HepG2 (cell line): ENCODE results near the gene P2RX6. TPM values are rescaled to one million over a fixed set of nuclear protein-coding genes. Genes with fewer than 3 reads are reported as not detected.

Source experiments
- ATAC-seq: fragments of 200-7000 bp; cut with Tn5 transposase; 3 replicates; pipeline ENCODE4 v1.9.1; 2020; ENCODE audit warnings: mild to moderate bottlenecking, moderate library complexity
- BruUV-seq: library from RNA; stranded (reverse); fragments of 400-500 nt; replicated peaks from 2 replicates; lab custom pipeline; 2021; lab: Mats Ljungman, UMichigan
- CTCF ChIA-PET: fragments of 300-600 bp; formaldehyde crosslinking; extraction: SDS; loops from one replicate; lab custom pipeline; 2021; ENCODE audit warnings: low total read pairs, inconsistent platforms, low intra/inter-chr PET ratio; lab: Yijun Ruan, JAX
- POLR2A ChIA-PET: fragments of 350-600 bp; sonication (Branson Sonifier 250); formaldehyde crosslinking; loops from one replicate; lab custom pipeline; 2020; ENCODE audit warnings: antibody characterized with exemption, inconsistent platforms; lab: Yijun Ruan, JAX
- DNase-seq: peaks from one replicate; pipeline ENCODE4 v3.0.0-alpha.2; 2015; ENCODE audit warnings: low spot score
- FAIRE-seq: peaks from 3 replicates; lab custom pipeline; 2011; peaks lifted over from hg19 to GRCh38; lab: Jason Lieb, UNC
- H2AFZ ChIP-seq: one replicate; pipeline ENCODE4 v1.6.1; 2011; ENCODE audit warnings: low read length, inconsistent platforms
- H3K27ac ChIP-seq: fragments of 300-600 bp; 3 replicates; pipeline ENCODE4 v1.8.0; 2011; ENCODE audit warnings: mixed run types, mild to moderate bottlenecking, mixed read lengths, low read length, inconsistent platforms; ENCODE audit not compliant: insufficient read depth; ENCODE audit errors: extremely low read length
- H3K27me3 ChIP-seq, 2 experiments: fragments of 200-600 bp in 1 of 2; 2 replicates in 1 of 2; 3 replicates in 1 of 2; pipeline versions ENCODE4 v1.6.0 to v1.8.0; 2011; ENCODE audit warnings: low read length in 2 of 2, mild to moderate bottlenecking in 2 of 2, moderate library complexity in 2 of 2, inconsistent platforms in 1 of 2; ENCODE audit not compliant: insufficient read depth in 2 of 2, control insufficient read depth in 1 of 2
- H3K36me3 ChIP-seq, 2 experiments: fragments of 200-600 bp in 1 of 2; replicated peaks in 1 of 2; 2 replicates in 1 of 2; 3 replicates in 1 of 2; pipeline versions ENCODE4 v1.5.1 to v1.8.0; 2011; ENCODE audit warnings: low read length in 2 of 2, inconsistent platforms in 1 of 2; ENCODE audit not compliant: insufficient read depth in 2 of 2, control insufficient read depth in 1 of 2
- H3K4me1 ChIP-seq: 2 replicates; pipeline ENCODE4 v1.5.1; 2012; ENCODE audit warnings: low read length, inconsistent platforms; ENCODE audit not compliant: insufficient read depth
- H3K4me2 ChIP-seq: 2 replicates; pipeline ENCODE4 v1.6.0; 2011; ENCODE audit warnings: low read depth, low read length, inconsistent platforms
- H3K4me3 ChIP-seq, 3 experiments: fragments of 200-600 bp in 1 of 3; sonication (generic), shearing (Covaris generic) in 1 of 3; replicated peaks in 1 of 3; 2 replicates each; pipeline ENCODE4 v1.5.1; 2011 to 2016; ENCODE audit warnings: low read length in 3 of 3, inconsistent platforms in 2 of 3, low read depth in 2 of 3, mild to moderate bottlenecking in 2 of 3, control low read depth in 1 of 3, mixed read lengths in 1 of 3; ENCODE audit not compliant: insufficient read depth in 1 of 3
- H3K79me2 ChIP-seq: one replicate; pipeline ENCODE4 v1.6.1; 2011; ENCODE audit warnings: low read length, inconsistent platforms; ENCODE audit not compliant: insufficient read depth
- H3K9ac ChIP-seq: 2 replicates; pipeline ENCODE4 v1.6.0; 2011; ENCODE audit warnings: mild to moderate bottlenecking, low read depth, low read length, inconsistent platforms; ENCODE audit not compliant: insufficient read depth
- H3K9me3 ChIP-seq: 2 replicates; pipeline ENCODE4 v1.5.1; 2012; ENCODE audit warnings: mild to moderate bottlenecking, low read length
- H4K20me1 ChIP-seq: 2 replicates; pipeline ENCODE4 v1.6.0; 2011; ENCODE audit warnings: inconsistent platforms, mild to moderate bottlenecking, low read length, moderate library complexity; ENCODE audit not compliant: insufficient read depth
- BCL6 ChIP-seq: IDR thresholded peaks from 2 replicates; pipeline ENCODE4 v1.6.1; 2016; ENCODE audit warnings: missing genetic modification reagents, missing compliant biosample characterization
- ELF3 ChIP-seq: IDR thresholded peaks from 2 replicates; pipeline ENCODE4 v1.6.1; 2016; ENCODE audit warnings: missing genetic modification reagents, missing compliant biosample characterization
- RAD51 ChIP-seq: fragments of 450-650 bp; IDR thresholded peaks from 2 replicates; pipeline ENCODE4 v1.6.1; 2016; ENCODE audit warnings: borderline replicate concordance
- RORA ChIP-seq: sonication (generic); formaldehyde crosslinking; IDR thresholded peaks from 2 replicates; pipeline ENCODE4 v1.5.0; 2020; ENCODE audit warnings: mild to moderate bottlenecking, missing genetic modification reagents, moderate library complexity
- SATB2 ChIP-seq: sonication (generic); formaldehyde crosslinking; IDR thresholded peaks from 2 replicates; pipeline ENCODE4 v1.5.0; 2020; ENCODE audit warnings: missing genetic modification reagents
- SMARCC2 ChIP-seq: fragments of 450-650 bp; IDR thresholded peaks from 2 replicates; pipeline ENCODE4 v1.6.1; 2017; ENCODE audit warnings: antibody characterized with exemption, mild to moderate bottlenecking
- SNAI1 ChIP-seq: sonication (generic); formaldehyde crosslinking; IDR thresholded peaks from 2 replicates; pipeline ENCODE4 v1.5.0; 2020; ENCODE audit warnings: mild to moderate bottlenecking, missing genetic modification reagents, borderline replicate concordance
- WIZ ChIP-seq: sonication (generic); formaldehyde crosslinking; IDR thresholded peaks from 2 replicates; pipeline ENCODE4 v1.5.1; 2020; ENCODE audit warnings: mild to moderate bottlenecking, missing genetic modification reagents
- ZFX ChIP-seq: sonication (generic); formaldehyde crosslinking; IDR thresholded peaks from 2 replicates; pipeline ENCODE4 v1.4.0; 2020; ENCODE audit warnings: mild to moderate bottlenecking, low read depth, missing genetic modification reagents, moderate library complexity
- ZNF253 ChIP-seq: sonication (generic); formaldehyde crosslinking; IDR thresholded peaks from 2 replicates; pipeline ENCODE4 v1.8.0; 2022; ENCODE audit warnings: mild to moderate bottlenecking, missing genetic modification reagents, borderline replicate concordance
- ZNF331 ChIP-seq: sonication (generic); formaldehyde crosslinking; IDR thresholded peaks from 2 replicates; pipeline ENCODE4 v1.4.0; 2020; ENCODE audit warnings: missing genetic modification reagents
- ZNF558 ChIP-seq: sonication (generic); formaldehyde crosslinking; IDR thresholded peaks from 2 replicates; pipeline ENCODE4 v1.9.0; 2022; ENCODE audit warnings: mild to moderate bottlenecking, missing genetic modification reagents, borderline replicate concordance
- ZNF670 ChIP-seq: sonication (generic); formaldehyde crosslinking; IDR thresholded peaks from 2 replicates; pipeline ENCODE4 v1.8.0; 2022; ENCODE audit warnings: mild to moderate bottlenecking, missing genetic modification reagents, borderline replicate concordance
- WGBS: methylation state at CpG from one replicate; pipeline ENCODE4 v1.1.6; 2017; ENCODE audit warnings: low lambda C conversion rate; 5-methylcytosine and 5-hydroxymethylcytosine counted together
- in situ Hi-C: cut with HindIII; loops from 2 replicates; pipeline ENCODE4 v1.10.0; 2017; ENCODE audit warnings: low pct_unique_long_range_greater_than_20kb; ENCODE audit not compliant: extremely low pct_ligation_motif_present
- intact Hi-C: fragments of 100-400 bp; cut with micrococcal nuclease; formaldehyde crosslinking; loops from one replicate; pipeline ENCODE4 v1.10.0; 2022; ENCODE audit not compliant: unreplicated experiment
- polyA plus RNA-seq, 8 experiments: library from polyadenylated mRNA; depleted of rRNA in 3 of 8; stranded (reverse) in 7 of 8; unstranded in 1 of 8; fragments of >200 nt; fragmentation: Illumina TruSeq in 4 of 8; extraction: Trizol in 4 of 8; gene quantifications; 2 replicates each; pipeline versions ENCODE4 v1.2.1 to v1.2.3, GENCODE V29; 2011 to 2016; ENCODE audit warnings: low read depth in 4 of 8, missing spikeins in 1 of 8, mixed read lengths in 1 of 8; ENCODE audit not compliant: insufficient read depth in 1 of 8
- total RNA-seq, 5 experiments: library from RNA; depleted of rRNA; stranded (reverse); fragments of >200 nt; fragmentation: Illumina TruSeq; extraction: Trizol; gene quantifications; 2 replicates each; pipeline ENCODE4 v1.2.3, GENCODE V29; 2016; ENCODE audit warnings: low read depth in 1 of 5
- TF ChIP-seq, protein P1 (sequence below): sonication (generic); formaldehyde crosslinking; IDR thresholded peaks from 2 replicates; pipeline ENCODE4 v1.4.0; 2020; ENCODE audit warnings: mild to moderate bottlenecking, missing genetic modification reagents
- TF ChIP-seq, protein P2 (sequence below): IDR thresholded peaks from 2 replicates; pipeline ENCODE4 v1.6.1; 2016; ENCODE audit warnings: missing compliant biosample characterization, missing genetic modification reagents, borderline replicate concordance
- TF ChIP-seq, protein P3 (sequence below): sonication (generic); formaldehyde crosslinking; conservative IDR thresholded peaks from 2 replicates; pipeline ENCODE4 v1.4.0; 2020; ENCODE audit warnings: missing genetic modification reagents

Gene P2RX6
- total and polyA plus RNA-seq, 2 of the 13 experiments (the other 11 are each of a cell fraction or from before 2014, with no cell fraction given): 0.04 to 0.12 TPM

DNA sequence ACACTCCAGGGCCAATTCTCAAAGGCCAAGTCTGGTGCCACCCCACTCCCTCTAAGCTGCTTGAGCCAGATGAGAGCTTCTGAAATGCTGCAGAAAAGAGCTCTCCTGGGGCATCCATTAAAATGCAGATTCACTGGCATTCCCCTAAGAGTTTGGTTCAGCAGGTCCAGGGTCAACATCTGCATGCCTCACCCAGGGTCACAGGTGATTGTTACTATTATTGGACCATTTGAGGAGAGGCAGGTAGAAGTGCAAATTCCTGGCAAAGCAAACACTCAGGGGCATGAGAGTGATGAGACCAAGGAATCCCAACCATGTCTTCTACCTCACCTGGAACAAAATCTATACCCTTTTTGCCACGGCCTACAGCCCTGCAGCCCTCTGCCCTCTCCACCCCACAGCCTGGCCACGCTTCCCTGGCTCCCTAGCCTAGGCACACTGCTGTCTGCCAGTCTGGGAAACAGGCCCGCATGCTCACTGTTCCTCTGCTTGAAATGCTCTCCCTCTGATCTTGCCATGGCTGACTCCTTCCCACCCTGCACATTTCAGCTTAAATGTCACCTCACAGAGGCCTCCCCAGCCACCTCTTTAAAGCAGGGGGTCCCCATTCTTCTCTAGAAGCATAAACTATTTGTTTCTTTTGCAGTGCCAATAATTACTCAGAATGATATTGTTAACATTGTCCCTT, 4.4 kb upstream of the P2RX6 start:
- Histone ChIP-seq H3K9me3 (no peaks in the 10 kb centered on the region), H3K9ac (no peak overlapping the region), H4K20me1 (no peaks in the 10 kb centered on the region), H3K27ac (no peak overlapping the region), H3K36me3 (no peaks in the 10 kb centered on the region), H3K4me1 (peaks cover 27% of the 10 kb centered on the region), H2AFZ (no peak overlapping the region), H3K4me2 (no peak overlapping the region), H3K4me3 (no peak overlapping the region), H3K27me3 (no peaks in the 10 kb centered on the region; a peak in 1 of 5 replicates), H3K79me2 (no peaks in the 10 kb centered on the region)
- ChIA-PET POLR2A (no interaction called here), CTCF (no interaction called here)
- no peak for FAIRE-seq
- WGBS: 86% methylated on average over 1 of the region's 3 CpGs
- no peak for ATAC-seq
- no TSS peak for BruUV-seq
- TF ChIP-seq ELF3 (CRISPR knock-in tag) (no peak), SMARCC2 (no peak), ZNF331 (no peak), ZFX (CRISPR knock-in tag) (no peak), RAD51 (no peak), SNAI1 (CRISPR knock-in tag) (no peak), ZNF253 (CRISPR knock-in tag) (no peak), ZNF670 (CRISPR knock-in tag) (no peak), BCL6 (CRISPR knock-in tag) (no peak), RORA (CRISPR knock-in tag) (no peak), SATB2 (no peak), WIZ (CRISPR knock-in tag) (no peak), ZNF558 (CRISPR knock-in tag) (no peak)
- TF ChIP-seq, protein P1, sequence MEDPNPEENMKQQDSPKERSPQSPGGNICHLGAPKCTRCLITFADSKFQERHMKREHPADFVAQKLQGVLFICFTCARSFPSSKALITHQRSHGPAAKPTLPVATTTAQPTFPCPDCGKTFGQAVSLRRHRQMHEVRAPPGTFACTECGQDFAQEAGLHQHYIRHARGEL (CRISPR knock-in tag): no peak
- TF ChIP-seq, protein P2, sequence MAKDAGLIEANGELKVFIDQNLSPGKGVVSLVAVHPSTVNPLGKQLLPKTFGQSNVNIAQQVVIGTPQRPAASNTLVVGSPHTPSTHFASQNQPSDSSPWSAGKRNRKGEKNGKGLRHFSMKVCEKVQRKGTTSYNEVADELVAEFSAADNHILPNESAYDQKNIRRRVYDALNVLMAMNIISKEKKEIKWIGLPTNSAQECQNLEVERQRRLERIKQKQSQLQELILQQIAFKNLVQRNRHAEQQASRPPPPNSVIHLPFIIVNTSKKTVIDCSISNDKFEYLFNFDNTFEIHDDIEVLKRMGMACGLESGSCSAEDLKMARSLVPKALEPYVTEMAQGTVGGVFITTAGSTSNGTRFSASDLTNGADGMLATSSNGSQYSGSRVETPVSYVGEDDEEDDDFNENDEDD: no peak
- TF ChIP-seq, protein P3, sequence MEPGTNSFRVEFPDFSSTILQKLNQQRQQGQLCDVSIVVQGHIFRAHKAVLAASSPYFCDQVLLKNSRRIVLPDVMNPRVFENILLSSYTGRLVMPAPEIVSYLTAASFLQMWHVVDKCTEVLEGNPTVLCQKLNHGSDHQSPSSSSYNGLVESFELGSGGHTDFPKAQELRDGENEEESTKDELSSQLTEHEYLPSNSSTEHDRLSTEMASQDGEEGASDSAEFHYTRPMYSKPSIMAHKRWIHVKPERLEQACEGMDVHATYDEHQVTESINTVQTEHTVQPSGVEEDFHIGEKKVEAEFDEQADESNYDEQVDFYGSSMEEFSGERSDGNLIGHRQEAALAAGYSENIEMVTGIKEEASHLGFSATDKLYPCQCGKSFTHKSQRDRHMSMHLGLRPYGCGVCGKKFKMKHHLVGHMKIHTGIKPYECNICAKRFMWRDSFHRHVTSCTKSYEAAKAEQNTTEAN (CRISPR knock-in tag): no peak
- in situ Hi-C loops: no loop called here
- intact Hi-C loops: no loop called here
- DNase-seq: no peak
